PC-9 (cell line): Measurements from ENCODE around the gene UPK2.

Experiments
- EZH2 ChIP-seq: fragments of 200-600 bp; sonication (generic); IDR thresholded peaks from 2 replicates; pipeline ENCODE4 v1.8.0; 2017; ENCODE audit warnings: antibody characterized with exemption, low read depth
- TF ChIP-seq, protein P1 (sequence below): fragments of 200-600 bp; sonication (generic); conservative IDR thresholded peaks from 2 replicates; pipeline ENCODE4 v1.6.1; 2017; ENCODE audit warnings: mixed run types, antibody characterized with exemption, mild to moderate bottlenecking, moderate library complexity

- TF ChIP-seq, protein P1, sequence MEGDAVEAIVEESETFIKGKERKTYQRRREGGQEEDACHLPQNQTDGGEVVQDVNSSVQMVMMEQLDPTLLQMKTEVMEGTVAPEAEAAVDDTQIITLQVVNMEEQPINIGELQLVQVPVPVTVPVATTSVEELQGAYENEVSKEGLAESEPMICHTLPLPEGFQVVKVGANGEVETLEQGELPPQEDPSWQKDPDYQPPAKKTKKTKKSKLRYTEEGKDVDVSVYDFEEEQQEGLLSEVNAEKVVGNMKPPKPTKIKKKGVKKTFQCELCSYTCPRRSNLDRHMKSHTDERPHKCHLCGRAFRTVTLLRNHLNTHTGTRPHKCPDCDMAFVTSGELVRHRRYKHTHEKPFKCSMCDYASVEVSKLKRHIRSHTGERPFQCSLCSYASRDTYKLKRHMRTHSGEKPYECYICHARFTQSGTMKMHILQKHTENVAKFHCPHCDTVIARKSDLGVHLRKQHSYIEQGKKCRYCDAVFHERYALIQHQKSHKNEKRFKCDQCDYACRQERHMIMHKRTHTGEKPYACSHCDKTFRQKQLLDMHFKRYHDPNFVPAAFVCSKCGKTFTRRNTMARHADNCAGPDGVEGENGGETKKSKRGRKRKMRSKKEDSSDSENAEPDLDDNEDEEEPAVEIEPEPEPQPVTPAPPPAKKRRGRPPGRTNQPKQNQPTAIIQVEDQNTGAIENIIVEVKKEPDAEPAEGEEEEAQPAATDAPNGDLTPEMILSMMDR: no peak
- no peak for TF ChIP-seq EZH2
Observed at GRCh38 chr11:118917481-118918127, 38.5 kb upstream of the UPK2 start.
